PFSK-1 (cell line): ENCODE measurements around the gene GPR32.
A peak's percentile ranks its signal among the peaks of the same experiment; 100 is the strongest.

Experiments used
- FOXP2 ChIP-seq: optimal IDR thresholded peaks from 2 replicates; pipeline ENCODE3; 2011; ENCODE audit warnings: borderline replicate concordance, control low read depth, inconsistent platforms; ENCODE audit not compliant: insufficient read depth; ENCODE audit errors: extremely low read length, extremely low read depth
- POLR2AphosphoS5 ChIP-seq: IDR thresholded peaks from 2 replicates; pipeline ENCODE4 v1.6.1; 2012; ENCODE audit warnings: low read depth, mild to moderate bottlenecking, control low read depth, low read length, moderate library complexity
- REST ChIP-seq, 2 experiments: IDR thresholded peaks; 2 replicates each; pipeline versions ENCODE4 v1.6.1 to v1.8.0; 2011 to 2012; ENCODE audit warnings: low read depth in 2 of 2, low read length in 2 of 2, control low read depth in 1 of 2, inconsistent platforms in 1 of 2, mild to moderate bottlenecking in 1 of 2, moderate library complexity in 1 of 2; ENCODE audit not compliant: insufficient read depth in 1 of 2
- SIN3A ChIP-seq: IDR thresholded peaks from 2 replicates; pipeline ENCODE4 v1.6.1; 2012; ENCODE audit warnings: mild to moderate bottlenecking, low read length, moderate library complexity, borderline replicate concordance; ENCODE audit not compliant: insufficient read depth
- TAF1 ChIP-seq: IDR thresholded peaks from 2 replicates; pipeline ENCODE4 v1.6.1; 2012; ENCODE audit warnings: low read length, control low read depth, borderline replicate concordance; ENCODE audit not compliant: insufficient read depth

The GPR32 gene

GRCh38 chr19:50799547-50799851 lies 29.2 kb downstream of the GPR32 start:
- TF ChIP-seq FOXP2 (no peak), SIN3A (no peak), REST (IDR thresholded peaks at IDR 0.05; ENCODE audit: insufficient read depth in 1 of 2, low read depth in 2 of 2, low read length in 2 of 2) (no peak), POLR2AphosphoS5 (no peak; the same call in 1 of the 2 replicates), TAF1 (no peak)

GRCh38 chr19:50801107-50801506 lies 30.8 kb downstream of the GPR32 start:
- TF ChIP-seq POLR2AphosphoS5 (no peak), FOXP2 (no peak), REST (IDR thresholded peaks at IDR 0.05; ENCODE audit: insufficient read depth in 1 of 2, low read depth in 2 of 2, low read length in 2 of 2) (no peak)

GRCh38 chr19:50803633-50804419 lies 33.6 kb downstream of the GPR32 start:
- TF ChIP-seq FOXP2 (no peak), SIN3A (no peak; the same call in 1 of the 2 replicates), TAF1 (no peak), POLR2AphosphoS5 (no peak; the same call in 1 of the 2 replicates), REST (IDR thresholded peaks at IDR 0.05; ENCODE audit: insufficient read depth in 1 of 2, low read depth in 2 of 2, low read length in 2 of 2) (no peak)

- TF ChIP-seq TAF1, result peak; percentile 95
- TF ChIP-seq POLR2AphosphoS5, result peak; percentile 97
- TF ChIP-seq SIN3A, result peak; percentile 67; the same call in 1 of the 2 replicates
- TF ChIP-seq REST (IDR thresholded peaks at IDR 0.05; ENCODE audit: insufficient read depth in 1 of 2, low read depth in 2 of 2, low read length in 2 of 2), result no peak
Observed at GRCh38 chr19:50804420-50805272, 34.4 kb downstream of the GPR32 start.
